DMS53 treated with DMSO at 0.1 percent for 48 hours (cell line): ENCODE results near the gene OGFOD1.

Source experiments
- DNase-seq: peaks from one replicate; lab custom pipeline; 2025; ENCODE audit not compliant: unreplicated experiment; lab: John Stamatoyannopoulos, UW

The OGFOD1 gene

DNA sequence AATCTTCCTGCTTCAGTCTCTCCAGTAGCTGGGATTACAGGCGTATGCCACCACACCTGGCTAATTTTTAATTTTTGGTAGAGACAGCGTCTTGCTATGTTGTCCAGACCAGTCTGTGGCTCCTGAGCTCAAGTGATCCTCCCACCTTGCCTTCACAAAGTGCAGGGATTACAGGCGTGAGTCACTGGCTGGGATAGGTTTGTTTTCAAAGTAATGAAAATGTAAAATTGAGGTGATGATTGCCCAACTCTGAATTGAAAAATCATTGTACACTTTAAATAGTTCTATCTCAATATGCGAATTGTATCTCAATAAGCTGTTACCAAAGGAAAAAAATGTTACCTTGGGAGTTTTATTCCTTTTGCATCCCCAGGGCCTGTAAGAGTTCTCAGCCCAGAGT is 24.8 kb upstream of the OGFOD1 start:
- no peak for DNase-seq

GRCh38 chr16:56428091-56428490 is 23.3 kb upstream of the OGFOD1 start:
- no peak for DNase-seq

- no peak for DNase-seq
These were observed 15.1 kb upstream of the OGFOD1 start for GRCh38 chr16:56436258-56436657.

GRCh38 chr16:56438038-56438437 is 13.3 kb upstream of the OGFOD1 start:
- DNase-seq = no peak

GRCh38 chr16:56447286-56447685 is 4.1 kb upstream of the OGFOD1 start:
- no peak for DNase-seq

DNA sequence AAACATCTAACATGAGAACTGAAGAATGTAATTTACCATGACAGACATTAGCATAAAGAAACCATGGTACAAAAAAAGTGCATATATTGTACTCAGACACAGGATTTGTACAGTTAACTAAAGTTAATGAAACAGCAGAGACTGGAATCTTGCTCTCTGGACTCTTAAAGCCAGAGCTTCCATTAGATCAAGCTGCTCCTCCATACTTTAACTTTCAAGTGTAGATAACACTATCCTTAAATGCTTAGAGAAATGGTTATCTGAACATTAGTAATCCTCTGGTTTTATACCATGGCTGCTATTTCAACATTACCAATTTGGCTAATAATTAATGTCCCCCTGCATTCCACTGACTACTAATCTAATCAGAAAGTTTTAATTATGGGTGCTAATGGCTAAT is 3.3 kb upstream of the OGFOD1 start:
- DNase-seq = no peak

GRCh38 chr16:56450275-56450985 is 924 bp upstream of the OGFOD1 start:
- no peak for DNase-seq

- DNase-seq = peak; percentile 48
These were observed 667 bp downstream of the OGFOD1 start for GRCh38 chr16:56451753-56452689.

DNA sequence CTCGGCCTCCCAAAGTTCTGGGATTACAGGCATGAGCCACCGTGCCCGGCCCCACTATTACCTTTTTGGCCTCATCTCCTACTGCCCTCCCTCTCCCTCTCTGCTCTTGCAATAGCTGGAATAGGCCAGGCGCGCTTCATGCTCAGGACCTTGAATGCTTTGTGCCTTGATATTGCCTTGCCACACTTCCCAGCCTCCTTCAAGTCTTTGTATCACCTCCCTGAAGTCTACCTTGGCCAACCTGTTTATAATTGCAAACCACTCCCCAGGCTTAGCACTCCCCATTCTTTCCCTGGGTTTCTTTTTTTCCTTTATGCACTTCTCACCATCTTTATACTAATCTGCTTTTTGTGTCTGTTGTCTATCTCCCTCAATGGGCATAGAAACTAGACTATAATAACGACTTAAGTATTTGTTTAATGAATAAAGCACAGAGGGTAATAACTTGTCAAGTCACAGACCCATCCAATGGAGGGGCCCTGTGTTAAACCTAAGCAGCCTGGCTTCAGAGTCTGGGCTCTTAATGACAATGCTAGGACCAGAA is 6.6 kb downstream of the OGFOD1 start:
- DNase-seq = no peak

DNA sequence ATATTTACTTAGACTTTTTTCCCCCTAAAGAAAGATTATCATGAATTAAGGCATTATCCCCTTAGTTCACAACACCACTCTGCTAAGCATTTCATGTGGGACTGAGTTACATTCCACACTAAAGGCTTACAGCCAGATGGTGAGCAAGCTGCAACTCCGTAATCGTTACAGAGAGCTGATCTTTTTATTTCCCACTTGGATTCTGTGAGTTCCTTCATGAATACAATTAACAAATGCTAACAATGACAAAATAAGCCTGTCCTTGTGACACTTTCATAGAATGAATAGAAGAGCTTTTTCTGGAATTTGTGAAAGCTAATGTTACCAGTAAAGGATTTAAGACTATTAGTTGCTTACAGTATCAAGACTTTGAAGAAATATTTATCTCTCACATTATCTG is 8.7 kb downstream of the OGFOD1 start:
- no peak for DNase-seq

- no peak for DNase-seq
These were observed 10.9 kb downstream of the OGFOD1 start for GRCh38 chr16:56462064-56462796.

- no peak for DNase-seq
These were observed 11.8 kb downstream of the OGFOD1 start for GRCh38 chr16:56463153-56463552.

- no peak for DNase-seq
These were observed 15.0 kb downstream of the OGFOD1 start for GRCh38 chr16:56466344-56466743.

DNA sequence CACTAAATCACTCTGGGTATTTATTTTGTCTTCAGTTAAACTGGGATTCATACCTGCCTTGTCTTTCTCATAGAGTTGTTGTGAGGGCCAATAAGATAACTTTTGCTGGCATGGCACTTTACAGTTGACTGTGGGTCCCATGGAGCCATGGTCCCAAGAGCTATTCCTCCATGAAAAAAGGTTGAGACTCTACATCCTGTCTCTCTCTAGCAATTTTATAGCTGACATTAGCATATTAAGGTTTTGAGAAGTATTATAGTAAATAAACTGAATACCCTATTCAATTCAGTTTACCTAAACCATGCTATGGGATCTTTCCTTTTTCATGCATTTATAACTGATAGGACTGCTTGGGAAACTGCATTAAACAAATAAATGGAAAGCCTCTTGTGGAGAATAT is 17.4 kb downstream of the OGFOD1 start:
- DNase-seq = no peak

DNA sequence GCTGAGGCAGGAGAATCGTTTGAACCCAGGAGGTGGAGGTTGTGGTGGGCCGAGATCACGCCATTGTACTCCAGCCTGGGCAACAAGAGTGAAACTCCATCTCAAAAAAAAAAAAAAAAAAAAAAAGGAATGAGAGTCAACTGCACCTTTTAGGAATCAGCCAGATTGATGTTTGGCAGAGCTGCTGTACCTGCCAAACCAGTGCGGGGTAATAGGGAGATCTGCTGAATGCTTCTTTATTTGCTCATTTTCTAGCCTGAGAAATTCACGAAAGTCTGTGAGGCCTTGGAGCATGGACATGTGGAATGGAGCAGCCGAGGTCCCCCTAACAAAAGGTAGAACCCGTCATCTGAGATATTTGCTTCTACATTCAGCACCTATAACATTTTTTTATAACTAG is 18.4 kb downstream of the OGFOD1 start:
- DNase-seq = no peak

DNA sequence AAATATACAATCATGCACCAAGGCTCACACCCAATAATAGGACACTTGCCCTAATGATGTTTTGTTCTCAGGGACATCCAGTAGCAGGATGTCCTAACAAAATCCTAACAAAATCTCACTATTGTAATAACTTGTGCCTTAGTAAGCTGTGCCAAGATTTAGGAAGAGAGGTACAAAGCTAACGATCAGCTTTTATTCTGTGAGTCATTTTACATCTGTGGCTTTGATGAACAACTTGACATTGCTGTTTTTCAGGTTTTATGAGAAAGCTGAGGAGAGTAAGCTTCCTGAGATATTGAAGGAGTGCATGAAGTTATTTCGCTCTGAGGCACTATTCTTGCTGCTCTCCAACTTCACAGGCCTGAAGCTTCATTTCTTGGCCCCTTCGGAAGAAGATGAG is 18.9 kb downstream of the OGFOD1 start:
- no peak for DNase-seq

DNA sequence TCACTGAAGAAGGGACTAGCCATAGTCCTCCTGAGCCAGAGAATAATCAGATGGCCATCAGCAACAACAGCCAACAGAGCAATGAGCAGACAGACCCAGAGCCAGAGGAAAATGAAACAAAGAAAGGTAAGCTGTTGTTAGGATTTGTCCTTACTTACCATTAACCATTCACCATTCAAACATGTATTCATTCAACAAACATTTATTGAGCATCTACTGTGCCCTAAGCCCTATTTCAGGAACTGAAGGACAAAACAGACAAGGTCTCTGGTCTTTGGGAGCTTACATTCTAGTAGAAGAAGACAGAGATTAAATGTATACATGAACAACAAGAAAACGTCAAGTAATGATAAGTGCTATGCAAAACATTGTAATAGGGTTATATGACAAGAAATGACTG is 19.3 kb downstream of the OGFOD1 start:
- DNase-seq = no peak

GRCh38 chr16:56475201-56475600 is 23.8 kb downstream of the OGFOD1 start:
- no peak for DNase-seq

DNA sequence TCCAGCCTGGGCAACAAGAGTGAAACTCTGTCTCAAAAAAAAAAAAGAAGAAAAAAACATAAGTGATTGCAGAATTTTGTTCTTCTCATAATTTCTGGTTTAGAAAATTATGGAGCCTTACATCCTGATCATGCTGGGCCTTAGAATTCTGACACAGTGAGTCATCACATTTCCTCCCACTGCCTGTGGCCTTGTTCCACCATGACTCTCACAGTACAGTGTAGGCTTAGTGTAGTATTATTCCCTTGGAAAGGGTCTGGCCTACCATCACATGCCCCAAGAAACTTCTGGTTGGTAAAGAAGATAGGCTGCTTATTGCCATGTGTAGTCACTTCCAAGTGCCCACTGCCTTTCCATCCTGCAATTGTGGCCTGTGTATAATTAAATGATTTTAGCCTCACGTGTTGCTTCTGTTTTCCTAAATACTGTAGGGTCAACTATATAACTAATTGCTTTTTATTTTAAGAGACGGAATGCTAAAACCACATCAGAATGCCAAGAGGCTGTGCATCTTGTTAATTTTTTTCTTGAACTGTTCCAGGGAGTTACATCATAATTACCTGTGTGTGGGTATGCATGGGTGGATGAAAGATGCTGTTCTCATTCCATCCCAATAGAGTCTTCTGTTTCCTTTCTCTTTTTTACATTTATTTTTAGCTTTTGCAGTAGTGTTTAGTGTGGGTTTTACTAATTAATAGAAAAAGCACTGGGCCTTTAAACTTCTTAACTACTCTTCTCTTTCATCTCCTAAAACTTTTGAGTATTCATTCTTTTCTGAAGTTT is 25.9 kb downstream of the OGFOD1 start:
- DNase-seq = no peak

GRCh38 chr16:56478281-56479049 is 27.1 kb downstream of the OGFOD1 start:
- no peak for DNase-seq
